Measurements from ENCODE around the gene TAF1D. TPM values are rescaled to one million over a fixed set of nuclear protein-coding genes. Genes with fewer than 3 reads are reported as not detected.

The TAF1D gene
- total and polyA plus RNA-seq, 10 of the 15 experiments (the other 5 are each of a cell fraction or from before 2014, with no cell fraction given): 101 to 314 (median 199) TPM

DNA sequence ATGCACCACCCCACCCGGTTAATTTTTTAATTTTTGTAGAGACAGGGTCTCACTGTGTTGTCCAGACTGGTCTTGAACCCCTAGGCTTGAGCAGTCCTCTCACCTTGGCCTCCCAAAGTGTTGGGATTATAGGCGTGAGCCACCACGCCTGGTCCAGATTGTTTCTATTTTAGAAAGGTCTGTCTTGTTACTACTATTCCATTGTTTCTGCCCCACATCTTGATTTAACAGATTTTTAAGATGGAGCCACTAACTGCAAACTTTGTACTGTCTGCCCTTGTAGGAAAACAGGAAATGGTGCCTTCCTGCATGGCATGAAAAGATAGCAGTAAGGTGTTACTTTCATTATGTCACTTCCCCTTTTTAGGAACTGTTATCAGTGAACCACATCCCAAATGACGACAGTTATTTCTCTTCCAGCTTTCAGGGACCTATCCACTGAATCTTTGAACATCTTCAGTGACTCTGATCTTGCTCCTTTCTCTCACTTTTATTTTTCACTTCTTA, 23.2 kb downstream of the TAF1D start:
- Histone ChIP-seq H3K4me2 (ENCODE audit: control insufficient read depth, insufficient read depth) (peak overlapping the region; percentile 70), H4K20me1 (ENCODE audit: control insufficient read depth, insufficient read depth) (no peaks in the 10 kb centered on the region), H3K9ac (ENCODE audit: control insufficient read depth, insufficient read depth, low read length) (no peak overlapping the region), H2AFZ (ENCODE audit: control insufficient read depth, low read depth, low read length) (peak overlapping the region; percentile 8; the same call in 1 of the 2 replicates), H3K4me1 (ENCODE audit: control insufficient read depth, insufficient read depth, low read length) (peaks cover 12% of the 10 kb centered on the region), H3K79me2 (ENCODE audit: control insufficient read depth, insufficient read depth, low read length) (peaks cover 5% of the 10 kb centered on the region), H3K27me3 (replicated peaks in 1 of 2; ENCODE audit: control insufficient read depth in 2 of 2, insufficient read depth in 2 of 2, low read length in 1 of 2) (no peaks in the 10 kb centered on the region), H3K27ac (ENCODE audit: control insufficient read depth, insufficient read depth) (peak overlapping the region; percentile 82), H3K4me3 (no peak overlapping the region), H3K9me3 (replicated peaks; ENCODE audit: control insufficient read depth, insufficient read depth, low read length) (no peaks in the 10 kb centered on the region; the same call in 2 of the 3 replicates), H3K36me3 (ENCODE audit: control insufficient read depth in 2 of 2, insufficient read depth in 2 of 2, low read length in 1 of 2) (peaks cover 13 to 23% of the 10 kb centered on the region in 2 experiments)
- ATAC-seq: peak; percentile 93
- ChIA-PET CTCF (interaction anchor here (0.8 to 1.3 kb wide), 2 partner anchors 9 to 11 kb away, joined by 4 read pairs; no protein-coding TSS in a partner anchor), RAD21 (ENCODE audit: unreplicated experiment) (interaction anchor here (1.2 to 3.2 kb wide), 2 partner anchors 24 to 66 kb away, joined by 3 to 10 read pairs; partner anchors contain the start of genes C11orf54, MED17 and TAF1D), SMC1A (ENCODE audit: uncharacterized antibody, unreplicated experiment) (interaction anchor here (1.9 to 5.3 kb wide), 3 partner anchors 14 to 24 kb away, joined by 7 to 30 read pairs (median 24); partner anchors contain the start of genes C11orf54 and TAF1D), POLR2A (interaction anchor here (1.4 to 2.1 kb wide), 3 partner anchors 9 to 24 kb away, joined by 4 to 5 read pairs (median 4); partner anchors contain the start of genes C11orf54 and TAF1D)
- 49% methylated on average over 4 of the region's 4 CpGs for WGBS (ENCODE audit: insufficient coverage, insufficient replicate concordance, low lambda C conversion rate, missing lambda C conversion rate)
- intact Hi-C loops (cut with micrococcal nuclease; ENCODE audit: unreplicated experiment): no loop called here
- in situ Hi-C loops (cut with MboI): no loop called here
- no TSS peak for BruUV-seq (replicated peaks)
- FAIRE-seq: peak; percentile 92
- peak; percentile 64 for DNase-seq (ENCODE audit: low read depth, low spot score)
- TF ChIP-seq BACH1 (IDR thresholded peaks at IDR 0.05; ENCODE audit: borderline replicate concordance) (peak; percentile 68; the same call in 1 of the 2 replicates), POLR2A (IDR thresholded peaks at IDR 0.05; ENCODE audit: low read depth, low read length) (no peak), BRCA1 (IDR thresholded peaks at IDR 0.05; ENCODE audit: low read depth, low read length) (no peak), ZSCAN29 (IDR thresholded peaks at IDR 0.05) (no peak), EED (IDR thresholded peaks at IDR 0.05; ENCODE audit: low read depth) (peak; percentile 82), SMARCA5 (IDR thresholded peaks at IDR 0.05) (peak; percentile 16; the same call in 1 of the 2 replicates), NFXL1 (IDR thresholded peaks at IDR 0.05; ENCODE audit: borderline replicate concordance) (no peak), MTA2 (IDR thresholded peaks at IDR 0.05; ENCODE audit: low read depth) (peak; percentile 92), BCL3 (IDR thresholded peaks at IDR 0.05; ENCODE audit: borderline replicate concordance, insufficient read depth, low read depth, low read length, poor library complexity, severe bottlenecking) (no peak), CREB1 (IDR thresholded peaks at IDR 0.05; ENCODE audit: low read depth) (peak; percentile 81), CHD2 (IDR thresholded peaks at IDR 0.05; ENCODE audit: borderline replicate concordance, low read depth, low read length) (0 out of 2 replicates have a peak, but pooled peaks have one; percentile 57), MEF2B (IDR thresholded peaks at IDR 0.05; ENCODE audit: partially characterized antibody, poor library complexity, severe bottlenecking) (peak; percentile 45), GABPA (IDR thresholded peaks at IDR 0.05; ENCODE audit: low read depth) (peak; percentile 69), SMAD1 (IDR thresholded peaks at IDR 0.05; ENCODE audit: low read depth, partially characterized antibody) (no peak), DPF2 (IDR thresholded peaks at IDR 0.05) (peak; percentile 96), KLF5 (IDR thresholded peaks at IDR 0.05; ENCODE audit: partially characterized antibody) (peak; percentile 51), IKZF2 (IDR thresholded peaks at IDR 0.05) (peak; percentile 97 to 98), SRF (IDR thresholded peaks at IDR 0.05; ENCODE audit: low read depth in 2 of 2, low read length in 2 of 2) (peak in 1 of 2 experiments; percentile 69; a peak in 2 of 4 replicates)
- TF ChIP-seq, protein P1, sequence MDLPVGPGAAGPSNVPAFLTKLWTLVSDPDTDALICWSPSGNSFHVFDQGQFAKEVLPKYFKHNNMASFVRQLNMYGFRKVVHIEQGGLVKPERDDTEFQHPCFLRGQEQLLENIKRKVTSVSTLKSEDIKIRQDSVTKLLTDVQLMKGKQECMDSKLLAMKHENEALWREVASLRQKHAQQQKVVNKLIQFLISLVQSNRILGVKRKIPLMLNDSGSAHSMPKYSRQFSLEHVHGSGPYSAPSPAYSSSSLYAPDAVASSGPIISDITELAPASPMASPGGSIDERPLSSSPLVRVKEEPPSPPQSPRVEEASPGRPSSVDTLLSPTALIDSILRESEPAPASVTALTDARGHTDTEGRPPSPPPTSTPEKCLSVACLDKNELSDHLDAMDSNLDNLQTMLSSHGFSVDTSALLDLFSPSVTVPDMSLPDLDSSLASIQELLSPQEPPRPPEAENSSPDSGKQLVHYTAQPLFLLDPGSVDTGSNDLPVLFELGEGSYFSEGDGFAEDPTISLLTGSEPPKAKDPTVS (IDR thresholded peaks at IDR 0.05; ENCODE audit: low read depth, low read length): no peak
- TF ChIP-seq, protein P2, sequence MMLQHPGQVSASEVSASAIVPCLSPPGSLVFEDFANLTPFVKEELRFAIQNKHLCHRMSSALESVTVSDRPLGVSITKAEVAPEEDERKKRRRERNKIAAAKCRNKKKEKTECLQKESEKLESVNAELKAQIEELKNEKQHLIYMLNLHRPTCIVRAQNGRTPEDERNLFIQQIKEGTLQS (IDR thresholded peaks at IDR 0.05; ENCODE audit: borderline replicate concordance, extremely low read depth, low read depth, low read length): no peak

All from GM12878 (cell line).